Muscle layer of colon (tissue), 2 donors: Measurements from ENCODE around the gene AGBL1.

ENCODE experiments used
- H3K27ac ChIP-seq: one replicate; pipeline ENCODE4 v1.7.0; 2013; ENCODE audit warnings: low read depth, mild to moderate bottlenecking, low read length, moderate library complexity
- H3K27me3 ChIP-seq, 2 donors: one replicate each; pipeline ENCODE4 v1.7.0; 2013; ENCODE audit warnings: low read length in 2 of 2, mild to moderate bottlenecking in 2 of 2; ENCODE audit not compliant: insufficient read depth in 2 of 2, control insufficient read depth in 1 of 2
- H3K36me3 ChIP-seq: one replicate; pipeline ENCODE4 v1.7.0; 2013; ENCODE audit warnings: mild to moderate bottlenecking, low read length; ENCODE audit not compliant: insufficient read depth
- H3K4me1 ChIP-seq: one replicate; pipeline ENCODE4 v1.7.0; 2013; ENCODE audit warnings: mild to moderate bottlenecking, low read length; ENCODE audit not compliant: insufficient read depth
- H3K4me3 ChIP-seq, 2 donors: one replicate each; pipeline ENCODE4 v1.7.0; 2013; ENCODE audit warnings: low read length in 2 of 2, low read depth in 1 of 2, mild to moderate bottlenecking in 1 of 2, moderate library complexity in 1 of 2
- H3K9ac ChIP-seq: one replicate; pipeline ENCODE4 v1.7.0; 2013; ENCODE audit warnings: low read length
- H3K9me3 ChIP-seq: one replicate; pipeline ENCODE4 v1.7.0; 2013; ENCODE audit warnings: mild to moderate bottlenecking, low read length
- donor health status: abdominal sarcoma.
- donor health status: Adenocarcinoma of cecum.

The AGBL1 gene

DNA sequence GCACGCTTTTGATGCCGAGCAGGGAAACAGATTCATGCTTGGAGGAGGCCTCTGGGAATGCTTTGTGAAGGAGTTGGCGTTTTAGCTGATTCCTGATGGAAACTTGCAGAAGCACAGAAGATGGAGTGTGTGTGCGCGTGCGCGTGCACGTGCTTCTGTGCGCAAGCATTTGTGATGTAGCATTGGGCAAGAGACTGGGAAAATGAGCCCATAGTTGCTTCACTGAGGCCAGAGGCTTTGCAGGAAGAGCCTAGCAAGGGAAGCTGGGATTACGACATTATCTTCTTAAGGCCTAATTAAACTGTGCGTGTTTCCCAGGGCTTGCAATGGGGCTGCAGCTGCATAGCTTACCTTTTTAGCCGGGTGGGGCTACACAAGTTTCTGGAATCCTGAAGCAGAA is 18.1 kb upstream of the AGBL1 start:
- Histone ChIP-seq H3K27ac (no peak overlapping the region), H3K9me3 (no peaks in the 10 kb centered on the region), H3K9ac (no peak overlapping the region), H3K4me1 (no peaks in the 10 kb centered on the region), H3K27me3 (no peaks in the 10 kb centered on the region), H3K36me3 (no peaks in the 10 kb centered on the region), H3K4me3 (no peak overlapping the region)

DNA sequence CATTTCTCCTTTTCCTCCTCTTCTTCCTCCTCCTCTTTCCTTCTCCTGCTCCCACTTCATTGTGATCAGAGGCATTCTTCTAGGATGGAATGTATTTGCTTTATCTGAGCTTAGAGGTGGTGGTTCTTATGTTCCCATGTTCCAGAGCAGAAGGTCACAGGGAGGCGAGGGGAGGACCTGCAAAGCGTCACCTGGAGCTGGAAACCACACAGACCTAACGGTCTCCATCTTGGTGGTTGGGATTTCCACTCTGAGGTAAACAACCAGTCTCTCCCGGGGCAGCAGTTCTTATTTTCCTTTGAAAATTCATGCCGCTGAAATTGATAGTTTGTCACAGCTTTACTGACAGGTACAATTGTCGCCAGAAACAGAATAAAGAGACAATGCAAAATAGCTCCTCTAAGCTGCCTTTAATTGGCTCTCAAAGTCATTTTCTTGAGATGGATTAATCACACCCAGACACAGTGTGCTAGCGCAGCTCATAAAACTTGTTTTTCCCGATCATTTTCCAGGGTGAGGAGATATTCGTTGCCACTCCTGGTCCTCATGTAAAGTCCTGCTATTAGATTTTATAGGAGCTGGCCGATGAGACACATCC is 16.9 kb upstream of the AGBL1 start:
- Histone ChIP-seq H3K36me3 (no peaks in the 10 kb centered on the region), H3K27me3 (no peaks in the 10 kb centered on the region), H3K9ac (no peak overlapping the region), H3K4me3 (no peak overlapping the region), H3K4me1 (no peaks in the 10 kb centered on the region), H3K9me3 (no peaks in the 10 kb centered on the region), H3K27ac (no peak overlapping the region)

DNA sequence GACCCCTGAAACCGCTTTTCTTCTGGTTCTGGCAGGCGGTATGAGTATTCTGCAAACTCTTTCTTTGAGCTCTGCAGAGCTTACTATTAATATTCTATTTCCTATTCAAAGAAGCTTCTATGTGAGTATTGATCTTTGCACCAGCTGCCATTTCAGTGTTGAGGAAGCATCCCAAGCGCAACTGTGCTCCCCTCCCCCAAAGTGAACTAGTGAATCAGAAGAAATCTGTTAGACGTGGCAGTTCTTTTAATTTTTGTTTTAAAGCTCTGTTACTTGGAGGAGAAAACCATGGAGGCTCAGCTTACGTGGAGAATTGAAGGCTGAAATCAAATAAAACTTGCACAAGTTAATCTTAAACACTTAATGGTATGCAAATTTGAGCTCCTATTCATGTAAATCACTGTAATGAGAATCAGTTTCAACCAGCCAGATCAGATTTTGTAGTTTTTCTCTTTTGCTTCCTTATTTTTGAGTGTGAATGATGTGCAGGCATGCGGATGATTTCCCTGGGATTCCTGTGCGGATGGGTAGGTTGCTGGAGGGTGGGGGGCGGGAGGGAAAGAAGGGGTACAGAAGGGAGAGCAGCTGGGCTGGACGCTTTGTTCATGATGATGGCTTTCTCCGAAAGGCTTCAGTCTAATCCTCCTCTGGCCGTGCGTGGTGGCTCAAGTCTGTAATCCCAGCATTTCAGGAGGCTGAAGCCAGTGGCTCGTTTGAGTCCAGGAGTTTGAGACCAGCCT is 16.1 kb upstream of the AGBL1 start:
- no peaks in the 10 kb centered on the region for H3K4me1 ChIP-seq
- no peaks in the 10 kb centered on the region for H3K27me3 ChIP-seq
- H3K36me3 ChIP-seq, result no peaks in the 10 kb centered on the region

DNA sequence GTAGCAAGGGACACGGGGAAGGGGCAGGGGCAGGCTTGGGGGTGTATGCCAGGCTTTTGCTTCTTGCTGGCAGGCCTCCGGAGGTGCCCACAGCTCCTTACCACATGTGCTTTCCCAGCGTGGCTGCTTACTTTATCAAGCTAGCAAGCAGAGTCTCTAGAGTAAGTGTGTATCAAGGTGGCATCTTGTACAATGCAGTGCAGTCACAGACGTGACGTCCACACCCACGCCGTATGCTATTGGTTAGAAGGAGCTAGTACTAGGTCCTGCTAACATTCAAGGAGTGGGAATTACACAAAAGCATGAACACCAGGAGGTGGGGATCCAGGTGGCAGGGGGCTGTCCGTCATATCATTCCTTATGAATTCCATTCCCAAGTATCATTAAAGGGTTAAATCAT is 15.3 kb upstream of the AGBL1 start:
- H3K9ac ChIP-seq, result no peak overlapping the region
- H3K4me3 ChIP-seq, result no peak overlapping the region
- H3K36me3 ChIP-seq, result no peaks in the 10 kb centered on the region
- H3K27ac ChIP-seq, result no peak overlapping the region
- no peaks in the 10 kb centered on the region for H3K4me1 ChIP-seq
- H3K9me3 ChIP-seq, result no peaks in the 10 kb centered on the region
- no peaks in the 10 kb centered on the region for H3K27me3 ChIP-seq

More for the DNA sequence above, 16.1 kb upstream of the AGBL1 start:
- Histone ChIP-seq H3K9ac (no peak overlapping the region), H3K9me3 (no peaks in the 10 kb centered on the region), H3K27ac (no peak overlapping the region), H3K4me3 (no peak overlapping the region)

DNA sequence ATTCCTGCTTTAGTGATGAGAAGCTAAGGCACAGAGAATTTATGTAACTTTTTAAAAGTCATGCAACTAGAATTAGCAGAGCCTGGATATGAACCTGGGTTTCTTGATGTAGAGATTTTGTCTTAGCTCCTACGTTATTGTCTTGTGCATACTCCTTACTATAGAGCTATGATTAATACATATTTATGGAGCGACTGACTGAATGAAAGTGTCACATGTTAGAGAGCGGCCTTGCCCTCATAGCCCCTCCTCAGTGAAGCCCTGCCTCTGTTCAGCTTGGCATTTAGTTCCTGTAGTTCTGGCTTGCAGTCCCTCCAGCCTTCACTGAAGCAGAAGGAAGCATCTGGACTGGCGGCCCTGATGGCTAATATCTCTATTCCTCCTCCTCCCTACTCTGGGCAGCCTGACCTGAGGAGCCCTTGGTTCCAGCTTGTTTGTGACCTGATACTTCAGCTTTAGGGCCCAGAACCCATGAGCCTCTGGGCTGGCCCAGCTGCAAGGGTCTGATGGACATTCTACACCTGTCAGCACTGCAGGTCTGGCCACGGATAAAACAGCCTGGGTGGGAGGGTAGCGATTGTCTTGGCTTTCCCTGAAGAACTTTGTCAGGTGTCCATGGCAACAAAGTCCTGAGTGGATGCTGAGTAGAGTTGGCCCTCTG is 13.4 kb upstream of the AGBL1 start:
- no peak overlapping the region for H3K27ac ChIP-seq
- no peak overlapping the region for H3K9ac ChIP-seq
- H3K27me3 ChIP-seq, result no peaks in the 10 kb centered on the region
- H3K36me3 ChIP-seq, result no peaks in the 10 kb centered on the region
- no peaks in the 10 kb centered on the region for H3K4me1 ChIP-seq
- no peaks in the 10 kb centered on the region for H3K9me3 ChIP-seq
- H3K4me3 ChIP-seq, result no peak overlapping the region

DNA sequence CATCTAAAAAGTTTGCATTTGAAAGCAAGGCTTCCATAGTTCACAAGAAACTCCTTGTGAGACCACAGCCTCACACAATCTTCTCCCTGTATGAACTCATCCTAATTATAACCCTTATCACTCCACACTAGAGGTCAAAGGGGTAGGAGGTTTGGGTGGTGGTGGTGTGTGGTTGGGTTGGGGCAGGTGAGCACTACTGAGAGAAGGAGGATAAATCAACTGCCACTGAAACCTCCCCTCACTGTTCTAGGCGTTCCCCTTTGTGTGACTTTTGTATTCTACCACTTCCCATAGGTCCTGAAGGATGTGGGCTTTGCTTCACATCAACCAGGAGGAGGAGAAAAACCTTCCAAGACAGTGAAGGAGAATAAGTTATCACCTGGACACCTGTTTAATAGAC is 6.4 kb upstream of the AGBL1 start:
- H3K36me3 ChIP-seq, result no peaks in the 10 kb centered on the region
- H3K9ac ChIP-seq, result no peak overlapping the region
- no peak overlapping the region for H3K4me3 ChIP-seq
- no peaks in the 10 kb centered on the region for H3K9me3 ChIP-seq
- no peak overlapping the region for H3K27ac ChIP-seq
- H3K4me1 ChIP-seq, result no peaks in the 10 kb centered on the region
- no peaks in the 10 kb centered on the region for H3K27me3 ChIP-seq

DNA sequence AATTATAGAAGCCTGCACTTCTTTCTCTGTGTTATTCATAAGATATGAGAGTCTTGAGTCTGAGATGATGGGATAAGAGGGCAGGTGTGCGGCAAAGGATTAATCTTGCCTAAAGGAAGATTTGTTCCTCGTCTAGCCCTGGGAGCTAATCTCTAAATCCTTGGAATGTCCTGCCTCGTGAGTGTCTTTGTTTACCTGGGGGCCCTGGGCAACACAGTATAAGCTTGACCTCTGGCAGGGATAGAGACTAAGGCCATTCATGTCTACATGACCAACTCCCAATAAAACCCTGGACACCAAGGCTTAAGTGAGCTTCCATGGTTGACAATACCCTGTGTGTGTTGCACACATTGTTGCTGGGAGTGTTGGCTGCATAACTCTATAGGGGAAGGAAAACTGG is 3.2 kb upstream of the AGBL1 start:
- Histone ChIP-seq H3K4me3 (no peak overlapping the region), H3K9me3 (no peaks in the 10 kb centered on the region), H3K27me3 (no peaks in the 10 kb centered on the region), H3K4me1 (no peaks in the 10 kb centered on the region), H3K36me3 (no peaks in the 10 kb centered on the region), H3K27ac (no peak overlapping the region), H3K9ac (no peak overlapping the region)

DNA sequence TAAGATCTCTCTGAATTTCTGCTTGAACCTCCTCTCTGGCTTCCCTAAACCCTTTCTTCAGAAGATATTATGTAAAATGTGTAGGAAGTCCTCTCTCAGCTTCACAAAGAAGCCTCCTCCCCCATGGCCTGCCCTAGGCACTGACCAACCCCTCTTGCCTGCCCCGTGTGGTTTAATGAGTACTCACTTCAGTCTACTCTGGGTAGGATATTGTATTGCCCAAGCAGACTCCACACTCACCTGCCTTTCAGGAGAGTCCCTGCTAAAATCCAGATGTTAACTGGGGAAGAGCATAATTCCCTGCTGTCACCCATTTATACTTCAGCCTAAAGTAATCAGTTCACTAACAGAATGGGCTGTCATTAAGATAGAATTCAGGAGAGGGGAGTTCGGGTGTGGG is 2.6 kb upstream of the AGBL1 start:
- Histone ChIP-seq H3K9ac (no peak overlapping the region), H3K36me3 (no peaks in the 10 kb centered on the region), H3K27ac (no peak overlapping the region), H3K27me3 (no peaks in the 10 kb centered on the region), H3K9me3 (no peaks in the 10 kb centered on the region), H3K4me1 (no peaks in the 10 kb centered on the region), H3K4me3 (no peak overlapping the region)

DNA sequence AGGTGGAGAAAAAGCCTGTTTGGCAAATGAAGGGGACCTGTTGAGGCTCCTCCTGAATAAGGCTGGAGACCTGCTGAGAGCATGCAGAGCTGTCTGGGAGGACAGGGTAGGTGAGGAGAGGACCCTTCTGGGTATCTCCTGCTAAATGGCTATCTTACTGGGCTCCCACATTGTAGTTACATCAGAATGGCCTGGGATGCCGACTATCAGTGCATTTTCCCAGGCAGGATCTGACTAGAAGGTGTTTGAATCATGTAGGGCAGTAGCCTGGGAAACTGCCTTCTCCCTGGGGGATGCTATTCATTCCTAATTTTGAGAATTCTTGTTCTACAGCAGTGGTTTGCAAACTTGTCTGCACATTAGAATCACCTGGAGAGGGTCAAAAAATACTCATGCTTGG is 631 bp downstream of the AGBL1 start:
- Histone ChIP-seq H3K36me3 (no peaks in the 10 kb centered on the region), H3K4me3 (no peak overlapping the region), H3K9me3 (no peaks in the 10 kb centered on the region), H3K9ac (no peak overlapping the region), H3K27ac (no peak overlapping the region), H3K4me1 (no peaks in the 10 kb centered on the region), H3K27me3 (no peaks in the 10 kb centered on the region)

DNA sequence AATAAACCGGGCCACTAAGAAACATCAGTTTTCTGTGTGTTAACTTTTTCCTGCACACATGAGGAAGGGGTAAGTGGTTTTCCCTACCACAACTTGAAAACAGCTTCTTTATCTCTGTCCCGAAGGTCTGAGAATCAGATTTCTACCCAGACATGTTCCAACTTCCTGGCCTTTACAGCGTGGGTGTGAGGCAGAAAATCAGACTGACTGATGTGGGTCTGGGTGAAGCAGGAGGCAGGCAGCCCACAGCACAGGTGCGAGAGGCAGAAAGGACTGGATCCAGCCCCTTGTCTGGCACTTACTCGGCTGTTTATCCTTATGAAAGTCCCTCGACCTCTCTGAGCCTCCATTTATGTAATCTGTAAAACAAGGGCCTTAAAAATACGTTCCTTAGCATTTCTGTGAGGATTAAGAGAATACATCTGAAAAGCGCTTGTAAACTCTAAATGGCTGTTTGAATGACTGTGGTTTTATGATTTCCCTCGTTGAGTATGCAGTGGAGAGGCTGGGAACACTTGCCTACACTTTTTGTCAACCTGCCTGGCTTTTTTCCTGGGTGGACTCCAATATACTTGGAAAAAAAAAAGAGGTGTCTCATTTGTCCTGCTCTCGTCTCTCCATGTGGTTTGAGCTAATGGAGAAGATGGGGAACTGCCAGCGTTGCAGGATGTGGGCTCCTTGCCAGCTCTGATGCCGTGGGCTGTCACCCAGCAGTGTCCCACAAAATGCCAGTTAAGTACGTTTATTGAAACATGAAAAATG is 3.1 kb downstream of the AGBL1 start:
- Histone ChIP-seq H3K4me3 (no peak overlapping the region), H3K4me1 (no peaks in the 10 kb centered on the region), H3K27ac (no peak overlapping the region), H3K9ac (no peak overlapping the region), H3K36me3 (no peaks in the 10 kb centered on the region), H3K27me3 (no peaks in the 10 kb centered on the region), H3K9me3 (no peaks in the 10 kb centered on the region)

DNA sequence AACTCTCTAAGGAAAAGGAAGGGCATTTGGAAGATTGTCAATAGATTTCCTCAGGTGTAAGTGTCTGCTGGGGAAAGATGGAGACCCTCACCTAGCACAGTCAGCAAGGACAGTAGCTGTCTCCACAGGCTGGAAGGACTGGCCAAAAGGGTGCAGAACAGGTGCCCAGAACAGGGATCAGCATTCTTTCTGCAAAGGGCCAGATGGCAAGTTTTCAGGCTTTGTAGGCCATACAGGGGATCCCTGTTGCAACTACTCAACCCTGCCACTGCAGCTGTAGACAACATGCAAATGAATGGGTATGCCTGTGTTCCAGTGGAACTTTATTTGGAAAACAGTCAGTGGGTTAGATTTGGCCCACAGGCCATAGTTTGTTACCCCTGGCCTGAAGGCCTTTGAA is 8.1 kb downstream of the AGBL1 start:
- no peak overlapping the region for H3K4me3 ChIP-seq
- no peaks in the 10 kb centered on the region for H3K9me3 ChIP-seq
- H3K4me1 ChIP-seq, result no peaks in the 10 kb centered on the region
- no peaks in the 10 kb centered on the region for H3K27me3 ChIP-seq
- no peak overlapping the region for H3K27ac ChIP-seq
- H3K36me3 ChIP-seq, result no peaks in the 10 kb centered on the region
- no peak overlapping the region for H3K9ac ChIP-seq
